B cell (primary cell): ENCODE data around the gene SCARB1. TPM values are rescaled to one million over a fixed set of nuclear protein-coding genes. Genes with fewer than 3 reads are reported as not detected.

Experiments
- ATAC-seq: fragments of 200-7000 bp; cut with Tn5 transposase; one replicate; pipeline ENCODE4 v1.10.0; 2021; ENCODE audit warnings: low read depth, mild to moderate bottlenecking, moderate number of reproducible peaks, moderate library complexity
- CTCF ChIA-PET: fragments of 350-600 bp; sonication (Branson Sonifier 250); formaldehyde crosslinking; loops from one replicate; lab custom pipeline; 2021; ENCODE audit warnings: antibody characterized with exemption, inconsistent platforms; lab: Charles Lee
- POLR2A ChIA-PET: fragments of 350-600 bp; sonication (Branson Sonifier 250); formaldehyde crosslinking; loops from one replicate; lab custom pipeline; 2021; ENCODE audit warnings: antibody characterized with exemption; lab: Charles Lee
- DNase-seq: peaks from one replicate; pipeline ENCODE4 v3.0.0; 2013
- H2AFZ ChIP-seq: 2 replicates; pipeline ENCODE4 v1.6.1; 2012; ENCODE audit warnings: mild to moderate bottlenecking, low read depth, low read length; ENCODE audit not compliant: insufficient read depth, poor library complexity, severe bottlenecking
- H3K27ac ChIP-seq, 2 donors: 1 replicate in 1 of 2; 2 replicates in 1 of 2; pipeline ENCODE4 v1.5.1; 2012 to 2013; ENCODE audit warnings: low read length in 2 of 2, mild to moderate bottlenecking in 2 of 2, moderate library complexity in 1 of 2
- H3K27me3 ChIP-seq, 4 experiments: fragments of 200-600 bp in 1 of 4; sonication (generic) in 1 of 4; replicated peaks in 1 of 4; 1 replicate in 2 of 4; 2 replicates in 2 of 4; pipeline versions ENCODE4 v1.6.1 to v1.7.0; 2013 to 2016; ENCODE audit warnings: low read length in 3 of 4, mild to moderate bottlenecking in 2 of 4, mixed read lengths in 1 of 4, moderate library complexity in 1 of 4; ENCODE audit not compliant: insufficient read depth in 4 of 4, control insufficient read depth in 3 of 4; ENCODE audit errors: control extremely low read depth in 1 of 4
- H3K36me3 ChIP-seq, 2 experiments: replicated peaks in 1 of 2; 1 replicate in 1 of 2; 2 replicates in 1 of 2; pipeline versions ENCODE4 v1.6.1 to v1.7.1; 2013; ENCODE audit warnings: low read length in 1 of 2; ENCODE audit not compliant: insufficient read depth in 2 of 2, control insufficient read depth in 1 of 2; ENCODE audit errors: control extremely low read depth in 1 of 2, extremely low read depth in 1 of 2
- H3K4me1 ChIP-seq, 2 donors: fragments of 200-600 bp in 1 of 2; sonication (generic) in 1 of 2; 1 replicate in 1 of 2; 2 replicates in 1 of 2; pipeline versions ENCODE4 v1.5.1 to v1.6.1; 2013 to 2017; ENCODE audit warnings: low read length in 2 of 2; ENCODE audit not compliant: control insufficient read depth in 2 of 2, insufficient read depth in 2 of 2
- H3K4me2 ChIP-seq: replicated peaks from 2 replicates; pipeline ENCODE3; 2012; ENCODE audit warnings: mild to moderate bottlenecking, low read depth, low read length; ENCODE audit not compliant: poor library complexity, severe bottlenecking
- H3K4me3 ChIP-seq, 5 experiments: fragments of 200-600 bp in 1 of 5; sonication (generic) in 1 of 5; 1 replicate in 3 of 5; 2 replicates in 2 of 5; pipeline versions ENCODE4 v1.5.1 to v1.7.0; 2011 to 2016; ENCODE audit warnings: low read length in 4 of 5, mild to moderate bottlenecking in 4 of 5, low read depth in 2 of 5, control low read depth in 1 of 5, moderate library complexity in 1 of 5; ENCODE audit not compliant: insufficient read depth in 1 of 5; ENCODE audit errors: control extremely low read depth in 1 of 5, extremely low read depth in 1 of 5
- H3K79me2 ChIP-seq: fragments of 200-600 bp; sonication (generic); one replicate; pipeline ENCODE4 v1.6.0; 2016; ENCODE audit warnings: low read length; ENCODE audit not compliant: control insufficient read depth, insufficient read depth
- H3K9ac ChIP-seq: fragments of 200-600 bp; sonication (generic); 2 replicates; pipeline ENCODE4 v1.6.1; 2017; ENCODE audit warnings: mild to moderate bottlenecking, low read length, moderate library complexity
- H3K9me3 ChIP-seq, 3 donors: one replicate each; pipeline versions ENCODE4 v1.6.1 to v1.7.1; 2013; ENCODE audit warnings: low read length in 2 of 3; ENCODE audit not compliant: control insufficient read depth in 2 of 3, insufficient read depth in 1 of 3; ENCODE audit errors: control extremely low read depth in 1 of 3
- H4K20me1 ChIP-seq: 2 replicates; pipeline ENCODE4 v1.6.0; 2012; ENCODE audit warnings: mild to moderate bottlenecking, low read length; ENCODE audit not compliant: insufficient read depth, control insufficient read depth, poor library complexity, severe bottlenecking
- H3K27ac Mint-ChIP-seq: one replicate; pipeline ENCODE4 v1.8.0; 2021; ENCODE audit warnings: mixed read lengths
- H3K27me3 Mint-ChIP-seq: one replicate; pipeline ENCODE4 v1.8.0; 2021; ENCODE audit warnings: mixed read lengths
- H3K4me1 Mint-ChIP-seq: one replicate; pipeline ENCODE4 v1.8.0; 2021; ENCODE audit warnings: mixed read lengths
- H3K4me3 Mint-ChIP-seq: one replicate; pipeline ENCODE4 v1.8.0; 2021; ENCODE audit warnings: mixed read lengths
- H3K9me3 Mint-ChIP-seq: one replicate; pipeline ENCODE4 v1.8.0; 2022; ENCODE audit warnings: mixed read lengths; ENCODE audit not compliant: insufficient read depth
- CTCF ChIP-seq: fragments of 200-600 bp; IDR thresholded peaks from one replicate; pipeline ENCODE4 v1.8.0; 2022; ENCODE audit warnings: antibody characterized with exemption, mild to moderate bottlenecking
- EZH2 ChIP-seq: IDR thresholded peaks from 2 replicates; pipeline ENCODE4 v1.6.1; 2012; ENCODE audit warnings: borderline replicate concordance, low read depth, mild to moderate bottlenecking, moderate library complexity, low read length; ENCODE audit not compliant: insufficient read depth, poor library complexity, severe bottlenecking
- WGBS: methylation state at CpG from one replicate; pipeline ENCODE4 v1.1.5; 2013; ENCODE audit warnings: missing lambda C conversion rate; ENCODE audit not compliant: insufficient coverage; 5-methylcytosine and 5-hydroxymethylcytosine counted together
- intact Hi-C: fragments of 100-400 bp; cut with micrococcal nuclease; formaldehyde crosslinking; loops from one replicate; pipeline ENCODE4 v1.10.0; 2022
- polyA plus RNA-seq: library from polyadenylated mRNA; depleted of rRNA; stranded (reverse); fragments of >200 nt; gene quantifications from 2 replicates; pipeline ENCODE4 v1.2.3, GENCODE V29; 2012
- total RNA-seq, 2 donors: library from RNA; stranded (reverse); fragments of 120-200 nt in 1 of 2; gene quantifications; 1 replicate in 1 of 2; 2 replicates in 1 of 2; pipeline versions ENCODE4 v1.2.3 to v1.2.4, GENCODE V29; 2013 to 2022

The SCARB1 gene
- total and polyA plus RNA-seq, 2 donors (not counting 1 experiment from before 2014, with no cell fraction given) = 26.8 to 30.7 TPM

- ChIA-PET POLR2A (interaction anchor here (0.8 kb wide), 1 partner anchor 397 kb away, joined by 3 read pairs; no protein-coding TSS in a partner anchor), CTCF (interaction anchor here (0.9 to 1.6 kb wide), 2 partner anchors 11 to 723 kb away, joined by 3 read pairs; no protein-coding TSS in a partner anchor)
- H3K27me3 Mint-ChIP-seq = peaks cover 54% of the 10 kb centered on the region
- H3K9ac ChIP-seq = no peak overlapping the region
- no peaks in the 10 kb centered on the region for H4K20me1 ChIP-seq
- no peak for DNase-seq
- no peaks in the 10 kb centered on the region for H3K4me1 Mint-ChIP-seq
- H3K4me1 ChIP-seq = peaks cover 0 to 6% of the 10 kb centered on the region in 2 donors
- no peaks in the 10 kb centered on the region for H3K79me2 ChIP-seq
- no peak overlapping the region for H3K27ac Mint-ChIP-seq
- H3K27me3 ChIP-seq = peaks cover 0 to 24% (median 5%) of the 10 kb centered on the region in 4 experiments
- peaks cover 2% of the 10 kb centered on the region for H3K9me3 Mint-ChIP-seq
- H3K4me3 Mint-ChIP-seq = no peak overlapping the region
- H3K9me3 ChIP-seq = peaks cover 0 to 23% (median 3%) of the 10 kb centered on the region in 3 donors
- H3K36me3 ChIP-seq = no peaks in the 10 kb centered on the region
- H2AFZ ChIP-seq = no peak overlapping the region
- ATAC-seq = no peak
- H3K4me3 ChIP-seq = no peak overlapping the region
- no peak overlapping the region for H3K27ac ChIP-seq
- WGBS = 46% methylated on average over 7 of the region's 8 CpGs
- intact Hi-C loops = no loop called here
- TF ChIP-seq EZH2 (no peak), CTCF (no peak)
- H3K4me2 ChIP-seq = no peak overlapping the region
Measured at GRCh38 chr12:124755801-124756148, 107.9 kb downstream of the SCARB1 start.

GRCh38 chr12:124754949-124755800, 108.5 kb downstream of the SCARB1 start:
- Mint-ChIP-seq H3K4me1 (no peaks in the 10 kb centered on the region), H3K9me3 (peaks cover 2% of the 10 kb centered on the region), H3K27ac (no peak overlapping the region), H3K4me3 (no peak overlapping the region), H3K27me3 (peaks cover 50% of the 10 kb centered on the region)
- TF ChIP-seq EZH2 (no peak), CTCF (no peak)
- no peak overlapping the region for H3K4me3 ChIP-seq
- no peak overlapping the region for H3K27ac ChIP-seq
- H3K27me3 ChIP-seq = peaks cover 0 to 24% (median 5%) of the 10 kb centered on the region in 4 experiments
- H3K4me1 ChIP-seq = peaks cover 0 to 6% of the 10 kb centered on the region in 2 donors
- no peak overlapping the region for H3K9ac ChIP-seq
- H3K9me3 ChIP-seq = peaks cover 0 to 23% (median 3%) of the 10 kb centered on the region in 3 donors
- no peaks in the 10 kb centered on the region for H3K36me3 ChIP-seq
- CTCF ChIA-PET = interaction anchor here (0.9 kb wide), 1 partner anchor 723 kb away, joined by 3 read pairs; no protein-coding TSS in a partner anchor
- no peak for DNase-seq
- H2AFZ ChIP-seq = no peak overlapping the region
- POLR2A ChIA-PET = no interaction called here
- whole genome bisulfite sequencing = 7% methylated on average over 15 of the region's 20 CpGs
- intact Hi-C loops = no loop called here
- no peak overlapping the region for H3K4me2 ChIP-seq
- H3K79me2 ChIP-seq = no peaks in the 10 kb centered on the region
- no peaks in the 10 kb centered on the region for H4K20me1 ChIP-seq
- ATAC-seq = no peak
